HepG2 (cell line): ENCODE measurements around the gene CNNM3. TPM values are rescaled to one million over a fixed set of nuclear protein-coding genes. Genes with fewer than 3 reads are reported as not detected.
A peak's percentile ranks its signal among the peaks of the same experiment; 100 is the strongest.

ENCODE experiments used
- GFI1 ChIP-seq: sonication (generic); formaldehyde crosslinking; IDR thresholded peaks from 2 replicates; pipeline ENCODE4 v1.5.0; 2020; ENCODE audit warnings: missing genetic modification reagents, mild to moderate bottlenecking, borderline replicate concordance
- KDM4B ChIP-seq: sonication (generic); formaldehyde crosslinking; IDR thresholded peaks from 2 replicates; pipeline ENCODE4 v1.4.0; 2020; ENCODE audit warnings: missing genetic modification reagents
- MAZ ChIP-seq, 2 experiments: sonication (generic) in 1 of 2; formaldehyde crosslinking in 1 of 2; IDR thresholded peaks; 2 replicates each; pipeline versions ENCODE4 v1.5.0 to v1.6.1; 2012 to 2020; ENCODE audit warnings: low read depth in 2 of 2, mild to moderate bottlenecking in 2 of 2, borderline replicate concordance in 1 of 2, improper control_type of control experiment in 1 of 2, low read length in 1 of 2, missing genetic modification reagents in 1 of 2, moderate library complexity in 1 of 2
- MYNN ChIP-seq: sonication (generic); formaldehyde crosslinking; IDR thresholded peaks from 2 replicates; pipeline ENCODE4 v1.4.0; 2020; ENCODE audit warnings: mild to moderate bottlenecking, low read depth, missing genetic modification reagents
- NCOR1 ChIP-seq: fragments of 200-600 bp; sonication (generic); IDR thresholded peaks from 2 replicates; pipeline ENCODE4 v1.7.0; 2017; ENCODE audit warnings: antibody characterized with exemption, low read length, borderline replicate concordance
- PLRG1 ChIP-seq: fragments of 450-650 bp; conservative IDR thresholded peaks from 2 replicates; pipeline ENCODE4 v1.6.1; 2016
- RELA ChIP-seq: sonication (generic); formaldehyde crosslinking; IDR thresholded peaks from 2 replicates; pipeline ENCODE4 v1.4.0; 2020; ENCODE audit warnings: missing genetic modification reagents
- SALL1 ChIP-seq: sonication (generic); formaldehyde crosslinking; IDR thresholded peaks from 2 replicates; pipeline ENCODE4 v1.8.0; 2022; ENCODE audit warnings: mild to moderate bottlenecking, missing genetic modification reagents
- ZFP1 ChIP-seq: IDR thresholded peaks from 2 replicates; pipeline ENCODE4 v1.6.1; 2016
- ZNF101 ChIP-seq: sonication (generic); formaldehyde crosslinking; IDR thresholded peaks from 2 replicates; pipeline ENCODE4 v1.4.0; 2020; ENCODE audit warnings: mild to moderate bottlenecking, low read depth, missing genetic modification reagents, borderline replicate concordance
- ZNF777 ChIP-seq: sonication (generic); formaldehyde crosslinking; IDR thresholded peaks from 2 replicates; pipeline ENCODE4 v1.4.0; 2020; ENCODE audit warnings: missing genetic modification reagents
- polyA plus RNA-seq, 8 experiments: library from polyadenylated mRNA; depleted of rRNA in 3 of 8; stranded (reverse) in 7 of 8; unstranded in 1 of 8; fragments of >200 nt; fragmentation: Illumina TruSeq in 4 of 8; extraction: Trizol in 4 of 8; gene quantifications; 2 replicates each; pipeline versions ENCODE4 v1.2.1 to v1.2.3, GENCODE V29; 2011 to 2016; ENCODE audit warnings: low read depth in 4 of 8, missing spikeins in 1 of 8, mixed read lengths in 1 of 8; ENCODE audit not compliant: insufficient read depth in 1 of 8
- total RNA-seq, 5 experiments: library from RNA; depleted of rRNA; stranded (reverse); fragments of >200 nt; fragmentation: Illumina TruSeq; extraction: Trizol; gene quantifications; 2 replicates each; pipeline ENCODE4 v1.2.3, GENCODE V29; 2016; ENCODE audit warnings: low read depth in 1 of 5
- TF ChIP-seq, protein P1 (sequence below): sonication (generic); formaldehyde crosslinking; IDR thresholded peaks from 2 replicates; pipeline ENCODE4 v1.8.0; 2022; ENCODE audit warnings: mild to moderate bottlenecking, missing genetic modification reagents, moderate library complexity
- TF ChIP-seq, protein P2 (sequence below): sonication (generic); formaldehyde crosslinking; IDR thresholded peaks from 2 replicates; pipeline ENCODE4 v1.8.1; 2023; ENCODE audit warnings: mild to moderate bottlenecking, missing genetic modification reagents
- TF ChIP-seq, protein P3 (sequence below): sonication (generic); formaldehyde crosslinking; IDR thresholded peaks from 2 replicates; pipeline ENCODE4 v1.4.0; 2020; ENCODE audit warnings: missing genetic modification reagents
- TF ChIP-seq, protein P4 (sequence below): sonication (generic); formaldehyde crosslinking; IDR thresholded peaks from 2 replicates; pipeline ENCODE4 v1.4.0; 2020; ENCODE audit warnings: missing genetic modification reagents
- TF ChIP-seq, protein P5 (sequence below): sonication (generic); formaldehyde crosslinking; IDR thresholded peaks from 2 replicates; pipeline ENCODE4 v1.4.0; 2020; ENCODE audit warnings: missing genetic modification reagents
- TF ChIP-seq, protein P6 (sequence below): sonication (generic); formaldehyde crosslinking; IDR thresholded peaks from 2 replicates; pipeline ENCODE4 v1.8.1; 2023; ENCODE audit warnings: mild to moderate bottlenecking, missing genetic modification reagents, borderline replicate concordance
- TF ChIP-seq, protein P7 (sequence below): sonication (generic); formaldehyde crosslinking; IDR thresholded peaks from 2 replicates; pipeline ENCODE4 v1.5.0; 2020; ENCODE audit warnings: mild to moderate bottlenecking, missing genetic modification reagents

The CNNM3 gene
- total and polyA plus RNA-seq, 2 of the 13 experiments (the other 11 are each of a cell fraction or from before 2014, with no cell fraction given) = 21.2 to 27.9 TPM

DNA sequence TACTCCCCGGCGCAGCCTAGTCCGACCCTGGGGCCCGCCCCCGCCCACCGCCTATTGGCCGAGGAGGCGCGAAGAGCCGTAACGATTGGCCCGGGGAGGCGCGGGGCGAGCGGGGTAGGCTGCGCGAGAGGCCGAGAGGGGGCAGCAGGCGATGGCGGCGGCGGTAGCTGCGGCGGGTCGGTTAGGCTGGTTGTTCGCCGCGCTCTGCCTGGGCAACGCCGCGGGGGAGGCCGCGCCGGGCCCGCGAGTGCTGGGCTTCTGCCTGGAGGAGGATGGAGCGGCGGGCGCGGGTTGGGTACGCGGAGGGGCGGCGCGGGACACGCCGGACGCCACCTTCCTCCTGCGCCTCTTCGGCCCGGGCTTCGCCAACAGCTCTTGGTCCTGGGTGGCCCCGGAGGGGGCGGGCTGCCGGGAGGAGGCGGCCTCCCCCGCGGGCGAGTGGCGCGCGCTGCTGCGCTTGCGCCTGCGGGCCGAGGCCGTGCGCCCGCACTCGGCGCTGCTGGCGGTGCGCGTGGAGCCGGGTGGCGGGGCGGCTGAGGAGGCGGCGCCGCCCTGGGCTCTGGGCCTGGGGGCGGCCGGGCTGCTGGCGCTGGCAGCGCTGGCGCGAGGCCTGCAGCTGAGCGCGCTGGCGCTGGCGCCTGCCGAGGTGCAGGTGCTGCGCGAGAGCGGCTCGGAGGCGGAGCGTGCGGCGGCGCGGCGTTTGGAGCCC lies at the start of gene CNNM3 (continued):
- TF ChIP-seq, protein P1, sequence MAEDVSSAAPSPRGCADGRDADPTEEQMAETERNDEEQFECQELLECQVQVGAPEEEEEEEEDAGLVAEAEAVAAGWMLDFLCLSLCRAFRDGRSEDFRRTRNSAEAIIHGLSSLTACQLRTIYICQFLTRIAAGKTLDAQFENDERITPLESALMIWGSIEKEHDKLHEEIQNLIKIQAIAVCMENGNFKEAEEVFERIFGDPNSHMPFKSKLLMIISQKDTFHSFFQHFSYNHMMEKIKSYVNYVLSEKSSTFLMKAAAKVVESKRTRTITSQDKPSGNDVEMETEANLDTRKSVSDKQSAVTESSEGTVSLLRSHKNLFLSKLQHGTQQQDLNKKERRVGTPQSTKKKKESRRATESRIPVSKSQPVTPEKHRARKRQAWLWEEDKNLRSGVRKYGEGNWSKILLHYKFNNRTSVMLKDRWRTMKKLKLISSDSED = no peak
- TF ChIP-seq RELA (CRISPR knock-in tag) (0 out of 2 replicates have a peak, but pooled peaks have one; percentile 44), PLRG1 (no peak), MAZ (IDR thresholded peaks at IDR 0.05; ENCODE audit: borderline replicate concordance, low read depth, low read length) (peak; percentile 83), MAZ (CRISPR knock-in tag; IDR thresholded peaks at IDR 0.05; ENCODE audit: low read depth) (peak; percentile 96), SALL1 (peak; percentile 87), GFI1 (no peak; the same call in 1 of the 2 replicates), ZNF777 (CRISPR knock-in tag) (peak; percentile 36), ZNF101 (CRISPR knock-in tag) (peak; percentile 85; the same call in 1 of the 2 replicates), ZFP1 (CRISPR knock-in tag) (no peak), NCOR1 (peak; percentile 19; the same call in 1 of the 2 replicates), MYNN (no peak), KDM4B (CRISPR knock-in tag) (no peak)
- TF ChIP-seq, protein P2, sequence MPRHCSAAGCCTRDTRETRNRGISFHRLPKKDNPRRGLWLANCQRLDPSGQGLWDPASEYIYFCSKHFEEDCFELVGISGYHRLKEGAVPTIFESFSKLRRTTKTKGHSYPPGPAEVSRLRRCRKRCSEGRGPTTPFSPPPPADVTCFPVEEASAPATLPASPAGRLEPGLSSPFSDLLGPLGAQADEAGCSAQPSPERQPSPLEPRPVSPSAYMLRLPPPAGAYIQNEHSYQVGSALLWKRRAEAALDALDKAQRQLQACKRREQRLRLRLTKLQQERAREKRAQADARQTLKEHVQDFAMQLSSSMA (CRISPR knock-in tag) = no peak
- TF ChIP-seq, protein P3, sequence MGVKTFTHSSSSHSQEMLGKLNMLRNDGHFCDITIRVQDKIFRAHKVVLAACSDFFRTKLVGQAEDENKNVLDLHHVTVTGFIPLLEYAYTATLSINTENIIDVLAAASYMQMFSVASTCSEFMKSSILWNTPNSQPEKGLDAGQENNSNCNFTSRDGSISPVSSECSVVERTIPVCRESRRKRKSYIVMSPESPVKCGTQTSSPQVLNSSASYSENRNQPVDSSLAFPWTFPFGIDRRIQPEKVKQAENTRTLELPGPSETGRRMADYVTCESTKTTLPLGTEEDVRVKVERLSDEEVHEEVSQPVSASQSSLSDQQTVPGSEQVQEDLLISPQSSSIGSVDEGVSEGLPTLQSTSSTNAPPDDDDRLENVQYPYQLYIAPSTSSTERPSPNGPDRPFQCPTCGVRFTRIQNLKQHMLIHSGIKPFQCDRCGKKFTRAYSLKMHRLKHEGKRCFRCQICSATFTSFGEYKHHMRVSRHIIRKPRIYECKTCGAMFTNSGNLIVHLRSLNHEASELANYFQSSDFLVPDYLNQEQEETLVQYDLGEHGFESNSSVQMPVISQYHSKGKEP (CRISPR knock-in tag) = peak; percentile 8; the same call in 1 of the 2 replicates
- TF ChIP-seq, protein P4, sequence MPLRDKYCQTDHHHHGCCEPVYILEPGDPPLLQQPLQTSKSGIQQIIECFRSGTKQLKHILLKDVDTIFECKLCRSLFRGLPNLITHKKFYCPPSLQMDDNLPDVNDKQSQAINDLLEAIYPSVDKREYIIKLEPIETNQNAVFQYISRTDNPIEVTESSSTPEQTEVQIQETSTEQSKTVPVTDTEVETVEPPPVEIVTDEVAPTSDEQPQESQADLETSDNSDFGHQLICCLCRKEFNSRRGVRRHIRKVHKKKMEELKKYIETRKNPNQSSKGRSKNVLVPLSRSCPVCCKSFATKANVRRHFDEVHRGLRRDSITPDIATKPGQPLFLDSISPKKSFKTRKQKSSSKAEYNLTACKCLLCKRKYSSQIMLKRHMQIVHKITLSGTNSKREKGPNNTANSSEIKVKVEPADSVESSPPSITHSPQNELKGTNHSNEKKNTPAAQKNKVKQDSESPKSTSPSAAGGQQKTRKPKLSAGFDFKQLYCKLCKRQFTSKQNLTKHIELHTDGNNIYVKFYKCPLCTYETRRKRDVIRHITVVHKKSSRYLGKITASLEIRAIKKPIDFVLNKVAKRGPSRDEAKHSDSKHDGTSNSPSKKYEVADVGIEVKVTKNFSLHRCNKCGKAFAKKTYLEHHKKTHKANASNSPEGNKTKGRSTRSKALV (CRISPR knock-in tag) = 0 out of 2 replicates have a peak, but pooled peaks have one; percentile 31
- TF ChIP-seq, protein P5, sequence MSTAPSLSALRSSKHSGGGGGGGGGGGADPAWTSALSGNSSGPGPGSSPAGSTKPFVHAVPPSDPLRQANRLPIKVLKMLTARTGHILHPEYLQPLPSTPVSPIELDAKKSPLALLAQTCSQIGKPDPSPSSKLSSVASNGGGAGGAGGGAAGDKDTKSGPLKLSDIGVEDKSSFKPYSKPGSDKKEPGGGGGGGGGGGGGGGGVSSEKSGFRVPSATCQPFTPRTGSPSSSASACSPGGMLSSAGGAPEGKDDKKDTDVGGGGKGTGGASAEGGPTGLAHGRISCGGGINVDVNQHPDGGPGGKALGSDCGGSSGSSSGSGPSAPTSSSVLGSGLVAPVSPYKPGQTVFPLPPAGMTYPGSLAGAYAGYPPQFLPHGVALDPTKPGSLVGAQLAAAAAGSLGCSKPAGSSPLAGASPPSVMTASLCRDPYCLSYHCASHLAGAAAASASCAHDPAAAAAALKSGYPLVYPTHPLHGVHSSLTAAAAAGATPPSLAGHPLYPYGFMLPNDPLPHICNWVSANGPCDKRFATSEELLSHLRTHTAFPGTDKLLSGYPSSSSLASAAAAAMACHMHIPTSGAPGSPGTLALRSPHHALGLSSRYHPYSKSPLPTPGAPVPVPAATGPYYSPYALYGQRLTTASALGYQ (CRISPR knock-in tag) = peak; percentile 18; the same call in 1 of the 2 replicates
- TF ChIP-seq, protein P6, sequence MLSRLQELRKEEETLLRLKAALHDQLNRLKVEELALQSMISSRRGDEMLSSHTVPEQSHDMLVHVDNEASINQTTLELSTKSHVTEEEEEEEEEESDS (CRISPR knock-in tag) = no peak
- TF ChIP-seq, protein P7, sequence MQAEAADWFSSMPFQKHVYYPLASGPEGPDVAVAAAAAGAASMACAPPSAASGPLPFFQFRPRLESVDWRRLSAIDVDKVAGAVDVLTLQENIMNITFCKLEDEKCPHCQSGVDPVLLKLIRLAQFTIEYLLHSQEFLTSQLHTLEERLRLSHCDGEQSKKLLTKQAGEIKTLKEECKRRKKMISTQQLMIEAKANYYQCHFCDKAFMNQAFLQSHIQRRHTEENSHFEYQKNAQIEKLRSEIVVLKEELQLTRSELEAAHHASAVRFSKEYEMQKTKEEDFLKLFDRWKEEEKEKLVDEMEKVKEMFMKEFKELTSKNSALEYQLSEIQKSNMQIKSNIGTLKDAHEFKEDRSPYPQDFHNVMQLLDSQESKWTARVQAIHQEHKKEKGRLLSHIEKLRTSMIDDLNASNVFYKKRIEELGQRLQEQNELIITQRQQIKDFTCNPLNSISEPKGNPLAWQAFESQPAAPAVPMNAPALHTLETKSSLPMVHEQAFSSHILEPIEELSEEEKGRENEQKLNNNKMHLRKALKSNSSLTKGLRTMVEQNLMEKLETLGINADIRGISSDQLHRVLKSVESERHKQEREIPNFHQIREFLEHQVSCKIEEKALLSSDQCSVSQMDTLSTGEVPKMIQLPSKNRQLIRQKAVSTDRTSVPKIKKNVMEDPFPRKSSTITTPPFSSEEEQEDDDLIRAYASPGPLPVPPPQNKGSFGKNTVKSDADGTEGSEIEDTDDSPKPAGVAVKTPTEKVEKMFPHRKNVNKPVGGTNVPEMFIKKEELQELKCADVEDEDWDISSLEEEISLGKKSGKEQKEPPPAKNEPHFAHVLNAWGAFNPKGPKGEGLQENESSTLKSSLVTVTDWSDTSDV (CRISPR knock-in tag) = no peak
